GM19452 (cell line): ENCODE results near the gene HCN4.
"Not testable (repeated sequence)": the region's sequence is repeated elsewhere in the genome, so short reads cannot be mapped to it uniquely, and the experiment has no call there.

Experiments used
- ATAC-seq: cut with Tn5 transposase; IDR thresholded peaks from one replicate; pipeline ENCODE4 v1.9.1; 2021; ENCODE audit not compliant: unreplicated experiment

Gene HCN4

GRCh38 chr15:73368301-73369136, at the start of gene HCN4:
TSS of gene HCN4 (minus strand) at chr15:73368958. CDS start at chr15:73368270, 688 bp downstream.
- ATAC-seq, result no peak

DNA sequence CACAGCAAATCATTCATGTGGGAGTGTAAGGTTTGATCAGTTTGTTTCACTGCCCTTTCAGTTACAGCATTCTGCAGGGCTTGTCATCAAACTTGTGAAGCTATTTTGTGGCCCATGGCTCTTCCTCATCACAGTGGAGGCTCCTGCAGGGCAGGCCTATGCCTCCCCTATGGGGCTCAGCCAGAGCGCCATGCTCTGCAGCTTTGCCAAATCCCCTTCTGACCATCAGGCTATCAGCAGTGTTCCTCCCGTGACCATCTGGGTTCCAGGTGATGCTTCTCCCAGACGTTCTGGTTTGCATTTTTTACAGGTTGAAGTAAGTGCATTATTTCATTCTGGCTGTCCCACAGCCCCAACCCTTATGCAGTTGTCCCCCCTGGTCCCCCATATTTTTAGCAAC, 46.1 kb upstream of the HCN4 start:
- no peak for ATAC-seq

DNA sequence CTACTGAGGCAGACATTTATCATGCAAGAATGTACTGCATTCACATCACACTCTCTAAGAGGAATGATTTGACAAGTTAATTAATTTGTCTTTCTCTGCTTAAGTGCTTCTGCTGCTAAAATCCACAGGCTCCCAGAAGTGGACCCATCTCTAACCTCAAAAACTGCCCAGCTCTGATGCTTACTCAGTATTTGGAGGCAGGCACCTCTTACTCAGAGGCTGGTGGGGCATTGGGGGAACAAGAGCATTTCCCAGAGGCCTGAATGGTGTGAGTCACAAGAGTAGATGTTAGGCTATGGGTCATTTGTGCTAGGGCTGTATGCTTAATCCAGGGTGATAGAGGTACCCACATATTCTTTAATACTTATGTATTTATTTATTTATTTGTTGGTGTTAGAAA, 34.4 kb upstream of the HCN4 start:
- ATAC-seq, result no peak

DNA sequence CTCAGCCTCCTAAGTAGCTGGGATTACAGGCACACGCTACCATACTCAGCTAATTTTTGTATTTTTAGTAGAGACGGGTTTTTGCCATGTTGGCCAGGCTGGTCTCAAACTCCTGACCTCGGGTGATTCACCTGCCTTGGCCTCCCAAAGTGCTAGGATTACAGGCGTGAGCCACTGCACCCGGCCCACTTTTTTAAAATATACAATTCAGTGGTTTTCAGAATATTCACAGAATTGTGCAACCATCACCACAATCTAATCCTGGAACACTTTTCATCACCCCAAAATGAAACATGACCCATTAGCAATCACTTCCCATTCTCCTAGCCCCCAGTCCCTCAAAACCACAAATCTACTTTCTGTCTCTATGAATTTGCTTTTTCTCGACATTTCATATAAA, 31.5 kb upstream of the HCN4 start:
- ATAC-seq, result not testable (repeated sequence)

GRCh38 chr15:73398861-73399260, 30.1 kb upstream of the HCN4 start:
- no peak for ATAC-seq

DNA sequence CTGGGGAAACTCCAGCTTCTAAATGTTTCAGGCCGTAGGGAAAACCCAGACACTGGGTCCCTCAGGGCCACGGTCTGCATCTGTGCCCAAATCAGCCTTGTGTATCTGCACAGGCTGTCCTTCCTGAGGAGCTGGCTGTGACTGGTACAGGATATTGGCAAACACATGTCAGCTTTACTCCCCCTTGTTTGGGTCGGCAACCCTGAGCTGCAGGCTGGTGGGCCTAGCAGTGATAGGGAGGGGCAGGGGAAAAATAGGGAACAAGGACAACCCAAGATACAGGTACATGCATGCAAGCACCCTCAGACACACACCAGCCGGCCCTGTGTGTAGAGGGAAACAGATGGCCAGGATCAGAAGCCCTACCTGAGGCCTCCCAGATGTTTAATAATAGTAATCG, 28.7 kb upstream of the HCN4 start:
- ATAC-seq, result no peak

DNA sequence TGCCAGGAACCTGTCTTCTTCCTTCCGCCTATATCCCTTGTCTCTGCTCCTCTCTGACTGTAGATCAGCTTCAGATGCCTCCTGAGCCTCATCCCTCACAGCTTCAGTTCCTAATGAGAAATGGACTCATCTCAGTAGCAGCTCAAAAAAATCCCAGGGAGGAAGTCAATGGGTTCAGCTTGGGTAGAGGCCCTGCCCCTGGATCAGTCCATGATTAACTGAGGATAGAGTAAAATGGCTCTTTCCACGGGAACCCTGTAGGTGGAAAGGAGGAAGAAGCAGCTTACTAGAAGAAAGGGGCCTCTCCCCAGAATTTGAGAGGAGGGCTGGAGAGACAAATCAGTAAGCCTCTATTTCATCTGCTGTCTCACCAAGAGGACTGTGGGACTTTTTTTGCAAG, 26.9 kb upstream of the HCN4 start:
- no peak for ATAC-seq

DNA sequence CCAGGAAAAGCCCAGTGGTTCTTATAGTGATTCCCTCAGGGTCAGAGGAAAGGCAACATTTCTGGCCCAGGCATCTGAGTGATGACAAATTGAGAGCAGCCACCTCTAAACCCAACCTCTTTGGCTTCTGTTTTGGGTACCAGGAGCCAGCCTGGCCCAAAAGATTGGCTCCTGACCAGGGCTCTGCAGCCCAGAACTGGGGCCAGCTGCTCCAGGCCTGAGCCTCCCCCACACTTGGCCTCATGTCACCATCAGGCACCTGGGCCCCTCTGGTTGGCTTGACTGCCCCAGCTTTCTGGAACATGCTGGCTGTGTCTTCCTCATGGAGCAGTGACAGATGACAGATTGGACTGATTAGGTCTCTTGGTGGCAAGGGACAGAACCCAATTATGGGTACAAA, 26.0 kb upstream of the HCN4 start:
- no peak for ATAC-seq

DNA sequence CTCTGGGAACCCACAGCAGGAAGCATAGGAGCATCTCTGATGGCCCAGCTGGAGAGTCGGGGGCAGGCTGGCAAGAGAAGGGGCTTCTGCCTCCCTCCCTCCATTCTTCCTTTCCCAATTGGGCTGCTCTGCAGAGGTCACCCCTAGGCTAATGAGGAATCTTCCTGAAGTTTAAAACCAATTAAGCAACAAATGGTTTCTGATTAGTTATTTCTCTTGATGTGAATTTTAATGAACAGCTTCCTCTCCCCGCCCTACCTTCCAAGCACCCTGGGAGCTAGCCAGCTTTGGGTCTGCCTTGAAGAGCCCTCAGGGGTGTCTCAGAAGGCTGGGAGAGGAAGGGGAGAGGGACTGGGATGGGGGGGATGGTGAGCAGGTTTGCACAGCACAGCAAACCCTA, 24.6 kb upstream of the HCN4 start:
- no peak for ATAC-seq

DNA sequence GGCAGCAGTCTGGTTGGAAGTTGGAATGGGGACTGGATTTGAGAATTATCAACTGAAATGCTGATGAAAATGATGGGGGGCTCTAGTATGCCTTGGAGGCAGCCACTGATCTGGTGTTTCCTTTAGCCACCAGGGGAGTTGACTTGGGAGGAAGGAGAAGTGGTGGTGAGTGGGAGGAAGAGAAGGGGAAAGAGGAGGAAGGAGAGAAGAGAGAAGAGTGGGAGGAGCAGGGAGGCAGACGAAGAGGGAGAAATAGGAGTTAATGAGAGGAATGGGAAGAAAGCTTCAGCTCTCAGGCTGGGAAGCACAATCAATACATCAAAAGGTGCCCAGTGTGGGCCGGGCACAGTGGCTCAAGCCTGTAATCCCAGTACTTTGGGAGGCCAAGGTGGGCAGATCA, 23.3 kb upstream of the HCN4 start:
- ATAC-seq, result no peak

GRCh38 chr15:73391128-73391872, 22.5 kb upstream of the HCN4 start:
- ATAC-seq, result no peak

- ATAC-seq, result no peak
These were observed 21.3 kb upstream of the HCN4 start for GRCh38 chr15:73389971-73390544.

GRCh38 chr15:73389539-73389938, 20.8 kb upstream of the HCN4 start:
- ATAC-seq, result no peak

DNA sequence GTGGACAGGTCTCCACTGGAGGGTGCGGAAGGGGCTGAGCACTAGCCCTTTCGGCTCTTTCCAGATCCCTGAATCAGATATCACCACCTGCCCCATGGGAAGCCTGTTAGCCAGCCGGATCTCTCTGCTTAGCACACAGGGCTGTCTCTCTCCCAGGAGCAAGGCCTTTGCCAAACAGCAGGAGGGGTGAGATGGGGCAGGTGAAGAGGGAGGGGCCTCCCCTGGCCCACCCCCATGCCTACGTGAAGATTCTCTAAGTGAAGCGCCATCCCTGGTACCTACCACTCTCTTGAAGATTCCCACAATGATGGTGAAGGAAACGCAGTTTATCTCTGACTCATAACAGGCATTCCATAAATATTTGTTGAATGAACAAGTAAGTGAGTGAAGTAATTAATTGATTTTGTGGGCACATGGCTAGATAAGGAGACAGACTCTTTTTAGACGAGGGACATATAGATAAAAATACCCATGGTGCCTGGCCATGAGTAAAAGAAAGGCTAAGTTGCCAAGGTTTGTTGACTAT, 19.6 kb upstream of the HCN4 start:
- no peak for ATAC-seq

- ATAC-seq, result no peak
These were observed 18.9 kb upstream of the HCN4 start for GRCh38 chr15:73387507-73388255.

GRCh38 chr15:73386886-73387506, 18.2 kb upstream of the HCN4 start:
- no peak for ATAC-seq

- no peak for ATAC-seq
These were observed 17.5 kb upstream of the HCN4 start for GRCh38 chr15:73386238-73386637.

GRCh38 chr15:73385205-73385604, 16.4 kb upstream of the HCN4 start:
- ATAC-seq, result no peak

- ATAC-seq, result no peak
These were observed 14.8 kb upstream of the HCN4 start for GRCh38 chr15:73383310-73384189.

GRCh38 chr15:73382115-73382514, 13.4 kb upstream of the HCN4 start:
- ATAC-seq, result no peak
